Stimulated activated CD8-positive, alpha-beta memory T cell treated with anti-CD3 and anti-CD28 coated beads, Interleukin-4, amount 100 ng/mL, for 1 hour (primary cell): ENCODE data around the gene STK32C.

Source experiments
- DNase-seq, 2 donors: peaks; one replicate each; pipeline ENCODE4 v3.0.0-alpha.2; 2020; ENCODE audit warnings: low read depth in 2 of 2, low spot score in 1 of 2

The STK32C gene

DNA sequence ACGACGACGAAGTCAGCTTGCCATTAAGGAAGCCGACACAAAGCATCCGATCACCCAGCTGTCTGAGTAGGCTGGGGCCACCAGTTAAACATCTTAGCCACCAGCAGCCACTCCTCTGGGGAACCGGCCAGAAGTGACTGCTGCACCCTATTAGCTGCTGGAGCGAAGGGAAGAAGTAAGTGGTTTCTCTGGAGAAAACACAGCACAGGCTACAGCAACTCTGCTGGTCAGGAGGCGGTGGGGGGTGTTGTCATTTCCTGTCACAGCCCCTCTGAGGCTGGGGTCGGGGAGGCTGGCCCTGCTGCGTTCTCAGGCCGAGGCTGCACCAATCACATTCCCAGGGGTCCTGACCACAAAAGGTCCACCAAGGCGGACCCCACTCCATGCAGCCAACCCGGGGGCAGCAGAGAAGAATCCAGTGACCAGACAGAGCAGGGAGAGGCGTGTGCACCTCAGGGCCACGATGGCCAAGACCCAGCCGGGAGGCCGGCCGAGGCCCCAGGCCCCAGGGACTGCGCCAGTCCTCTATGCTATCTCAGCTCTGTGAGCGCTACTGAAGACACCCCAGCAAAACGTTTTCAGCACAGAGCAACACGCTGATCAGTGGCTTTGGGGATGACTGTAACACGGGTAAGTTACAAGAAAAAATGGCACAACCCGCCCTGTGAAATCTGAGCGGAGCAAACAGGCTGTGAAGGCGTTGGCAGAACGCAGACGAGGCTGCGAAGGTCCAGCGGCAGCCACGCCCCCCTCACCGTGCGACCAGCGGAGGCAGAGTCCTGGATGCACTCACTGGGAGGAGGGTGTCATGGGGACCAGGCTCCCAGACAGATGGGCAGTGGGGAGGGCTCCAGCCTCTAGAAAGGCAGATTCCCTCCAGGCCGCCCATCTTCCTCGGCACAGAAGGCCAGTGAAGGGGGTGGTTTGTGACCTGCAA lies 24.8 kb downstream of the STK32C start:
- DNase-seq: no peak

DNA sequence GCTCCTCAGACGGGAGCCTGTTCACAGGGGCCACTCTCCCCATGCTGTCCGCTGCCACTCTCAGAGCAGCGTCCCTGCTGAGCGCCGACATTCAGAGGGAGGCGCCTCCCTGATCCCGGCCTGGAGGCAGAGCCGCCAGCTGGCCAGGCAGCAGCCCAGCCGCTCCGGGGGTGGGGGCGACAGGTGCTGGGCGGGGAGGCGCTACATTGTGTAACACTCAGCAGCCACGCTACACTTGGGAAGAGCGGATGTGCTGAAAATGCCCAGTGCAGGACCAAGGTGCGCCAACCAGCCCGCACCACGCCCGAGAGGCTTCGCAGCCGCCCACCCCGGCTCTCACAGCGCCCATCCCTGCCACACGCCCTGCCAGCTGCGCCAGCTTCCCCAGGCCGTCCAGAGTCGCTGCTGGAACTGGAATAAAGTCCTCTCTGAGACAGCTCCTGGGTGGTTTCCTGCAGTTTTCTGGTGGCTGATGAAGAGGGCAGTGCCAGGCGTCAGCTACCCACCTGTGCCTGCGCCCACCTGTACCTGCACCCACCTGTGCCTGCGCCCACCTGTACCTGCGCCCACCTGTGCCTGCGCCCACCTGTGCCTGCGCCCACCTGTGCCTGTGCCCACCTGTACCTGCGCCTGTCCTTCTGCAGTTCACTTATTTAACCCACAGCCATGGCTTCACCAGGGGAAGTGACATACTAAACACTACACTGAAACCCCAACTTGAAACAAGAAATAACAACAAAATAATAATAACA lies 25.7 kb downstream of the STK32C start:
- no peak for DNase-seq

DNA sequence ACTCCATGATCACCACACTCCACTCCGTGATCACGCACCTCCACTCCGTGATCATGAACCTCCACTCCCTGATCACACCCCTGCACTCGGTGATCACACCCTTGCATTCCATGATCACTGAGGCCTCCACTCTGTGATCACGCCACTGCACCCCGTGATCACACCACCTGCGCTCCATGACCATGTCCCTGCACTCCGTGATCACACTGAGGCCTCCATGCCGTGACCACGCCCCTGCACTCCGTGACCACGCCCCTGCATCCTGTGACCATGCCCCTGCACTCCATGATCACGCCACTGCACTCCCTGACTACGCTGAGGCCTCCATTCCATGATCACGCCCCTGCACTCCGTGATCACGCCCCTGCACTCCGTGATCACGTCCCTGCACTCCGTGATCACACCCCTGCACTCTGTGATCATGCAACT lies 27.1 kb downstream of the STK32C start:
- DNase-seq: no peak

DNA sequence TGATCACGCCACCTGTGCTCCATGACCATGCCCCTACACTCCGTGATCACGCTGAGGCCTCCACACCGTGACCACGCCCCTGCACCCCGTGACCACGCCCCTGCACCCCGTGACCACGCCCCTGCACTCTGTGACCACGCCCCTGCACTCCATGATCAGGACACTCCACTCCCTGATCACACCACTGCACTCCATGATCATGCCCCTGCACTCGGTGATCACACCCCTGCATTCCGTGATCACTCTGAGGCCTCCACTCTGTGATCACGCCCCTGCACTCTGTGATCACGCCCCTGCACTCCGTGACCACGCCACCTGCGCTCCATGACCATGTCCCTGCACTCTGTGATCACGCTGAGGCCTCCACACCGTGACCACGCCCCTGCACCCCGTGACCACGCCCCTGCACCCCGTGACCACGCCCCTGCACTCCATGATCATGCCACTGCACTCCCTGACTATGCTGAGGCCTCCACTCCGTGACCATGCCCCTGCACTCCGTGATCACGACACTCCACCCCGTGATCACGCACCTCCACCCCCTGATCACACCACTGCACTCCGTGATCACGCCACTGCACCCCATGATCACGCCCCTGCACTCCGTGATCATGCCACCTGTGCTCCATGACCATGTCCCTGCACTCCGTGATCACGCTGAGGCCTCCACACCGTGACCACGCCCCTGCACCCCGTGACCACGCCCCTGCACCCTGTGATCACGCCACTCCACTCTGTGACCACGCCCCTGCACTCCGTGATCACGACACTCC lies 27.7 kb downstream of the STK32C start:
- no peak for DNase-seq

DNA sequence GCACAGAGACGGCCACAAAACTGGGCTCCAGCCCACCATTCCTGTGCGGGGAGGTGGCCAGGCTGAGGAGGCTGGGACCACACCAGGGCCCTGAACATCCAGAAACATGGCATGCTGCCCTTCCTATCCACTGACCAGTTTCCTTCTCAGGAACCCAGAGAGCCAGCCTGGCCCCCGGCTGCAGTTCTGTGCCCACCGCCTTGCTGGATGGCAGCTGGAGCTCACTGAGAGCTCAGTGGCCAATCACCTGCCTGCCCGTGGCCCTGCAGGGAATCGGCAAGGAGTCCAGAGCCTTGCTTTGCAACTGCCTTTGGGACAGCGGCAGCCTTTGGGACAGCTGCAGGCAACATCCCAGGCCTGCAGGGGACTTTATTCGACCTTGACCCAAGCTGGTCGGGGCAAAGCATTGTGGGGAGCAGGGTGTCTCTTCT lies 30.4 kb downstream of the STK32C start:
- no peak for DNase-seq

DNA sequence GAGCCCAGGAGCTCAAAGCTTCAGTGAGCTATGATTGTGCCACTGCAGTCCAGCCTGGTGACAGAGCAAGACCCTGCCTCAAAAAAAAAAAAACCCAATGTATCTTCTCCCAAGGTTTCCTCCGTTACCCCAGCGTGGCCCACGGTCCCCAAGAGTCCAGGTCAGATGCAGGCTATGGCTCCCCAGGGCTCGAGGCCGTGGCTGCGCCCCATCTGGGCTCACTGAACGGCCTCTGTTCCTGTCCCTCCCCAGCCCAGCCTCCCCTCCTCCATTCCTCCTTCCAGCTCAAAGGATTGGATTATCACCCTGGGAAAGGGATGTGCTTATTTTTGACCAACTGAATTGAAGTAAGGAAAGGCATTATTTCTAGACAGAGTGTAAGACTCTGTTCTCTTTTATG lies 31.0 kb downstream of the STK32C start:
- no peak for DNase-seq

DNA sequence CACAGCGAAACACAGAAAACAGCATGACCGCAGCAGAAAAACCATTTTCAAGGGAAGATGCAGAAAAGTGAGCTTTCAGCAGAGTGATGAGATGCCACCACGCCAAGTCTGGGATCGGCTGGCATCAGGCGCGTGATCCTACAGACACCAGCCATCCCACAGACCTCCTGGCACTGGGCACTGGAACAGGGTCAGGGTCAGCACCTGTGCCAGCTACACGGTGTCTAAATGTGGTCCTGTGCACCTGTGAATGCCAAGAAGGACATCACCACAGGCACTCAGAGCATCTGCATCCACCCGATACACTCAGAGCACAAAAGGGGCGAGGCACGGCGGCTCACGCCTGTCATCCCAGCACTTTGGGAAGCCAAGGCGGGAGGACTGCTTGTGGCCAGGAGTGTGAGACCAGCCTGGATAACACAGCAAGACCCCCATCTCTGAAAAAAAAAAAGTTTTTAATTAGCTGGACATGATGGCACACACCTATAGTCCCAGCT lies 31.5 kb downstream of the STK32C start:
- no peak for DNase-seq

DNA sequence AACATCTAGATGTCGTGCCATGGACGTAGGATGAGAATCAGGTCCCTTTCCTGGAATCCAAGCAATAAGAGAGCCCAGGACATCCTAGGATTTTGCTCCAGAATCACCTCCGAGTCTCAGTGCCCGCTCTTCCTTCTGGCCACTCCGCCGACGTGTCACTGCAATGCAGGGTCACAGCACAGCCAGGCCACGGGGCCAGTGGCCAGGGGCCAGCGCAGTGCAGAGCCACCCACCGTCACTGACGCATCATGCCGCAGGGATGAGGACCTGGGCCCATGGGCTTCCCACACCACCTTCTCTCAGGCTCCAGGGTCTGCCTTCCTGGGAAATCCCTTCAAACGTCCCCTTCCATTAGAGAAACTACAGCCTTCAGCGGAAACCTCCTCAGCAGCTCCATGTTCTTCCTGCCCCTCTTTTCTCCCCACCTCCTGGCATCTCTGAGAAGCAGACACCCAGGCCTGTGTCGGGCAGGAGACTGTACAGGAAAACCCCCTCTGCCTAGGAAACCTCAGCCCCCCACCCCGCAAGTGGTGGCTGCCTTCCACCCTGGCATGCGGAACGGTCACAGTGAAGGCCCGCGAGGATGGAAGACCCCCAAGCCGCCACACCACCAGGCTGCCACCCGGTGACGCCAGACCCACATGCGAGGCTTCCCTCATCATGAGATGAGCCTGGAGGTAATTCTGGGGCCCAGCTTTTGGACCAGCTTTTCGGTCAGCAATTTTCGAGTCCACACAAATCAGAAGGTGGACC lies 32.1 kb downstream of the STK32C start:
- DNase-seq: no peak

DNA sequence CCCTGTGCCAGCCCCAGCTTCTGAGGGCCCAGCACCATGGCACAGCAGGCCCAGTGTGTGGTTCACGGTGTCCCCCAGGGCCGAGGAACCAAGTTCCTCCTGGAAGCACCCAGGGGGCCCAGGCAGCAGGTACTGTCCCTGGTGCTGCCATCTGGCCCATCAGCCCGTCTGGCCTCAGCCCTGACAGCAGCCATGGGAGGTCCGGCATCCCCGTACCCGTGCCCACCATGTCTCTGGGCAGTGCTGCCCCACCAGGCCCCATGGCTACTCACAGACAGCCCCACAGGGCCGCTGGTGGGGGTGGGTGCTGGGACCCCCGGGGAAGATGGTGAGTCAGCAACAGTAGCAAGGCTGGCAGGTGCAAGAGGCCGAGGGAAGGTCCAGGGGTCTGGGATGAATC lies 32.8 kb downstream of the STK32C start:
- DNase-seq: no peak

DNA sequence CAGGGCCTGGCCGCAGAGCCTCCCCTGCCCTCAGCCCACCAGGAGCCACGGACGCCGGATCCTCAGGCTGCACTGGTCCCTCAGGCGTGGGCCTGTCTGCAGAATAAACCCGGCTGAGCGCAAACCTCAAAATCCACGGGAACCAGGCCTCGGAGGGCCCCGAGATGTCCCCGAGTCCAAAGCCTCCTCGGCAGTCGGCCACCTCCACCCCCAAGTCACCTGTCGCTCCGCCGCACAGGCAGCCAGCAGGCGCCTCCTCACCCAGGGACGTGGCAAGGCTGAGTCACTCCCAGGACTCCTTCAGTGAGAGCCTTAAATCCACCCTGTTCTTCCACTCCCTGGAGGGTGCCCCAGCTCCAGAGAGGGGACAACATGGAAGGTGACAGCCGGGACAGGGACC lies 33.2 kb downstream of the STK32C start:
- no peak for DNase-seq

DNA sequence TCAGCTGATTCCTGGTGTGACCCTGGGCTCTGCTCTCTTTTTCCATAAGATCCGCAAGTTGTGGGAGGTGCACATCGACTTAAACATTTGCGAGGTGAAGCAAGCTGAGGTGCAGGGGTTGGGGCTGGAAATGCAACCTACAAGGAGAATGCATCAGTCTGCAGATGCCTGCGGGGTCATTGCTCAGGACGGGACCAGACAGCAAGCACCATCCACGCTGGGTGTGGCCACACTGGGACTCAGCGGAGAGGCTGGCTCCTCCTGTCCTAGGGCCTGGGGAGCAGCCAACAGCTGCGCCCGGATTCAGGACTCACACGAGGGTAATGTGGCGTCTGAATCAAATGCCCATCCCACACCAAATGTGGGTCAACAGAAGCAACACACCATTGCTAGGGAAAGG lies 33.8 kb downstream of the STK32C start:
- DNase-seq: no peak

DNA sequence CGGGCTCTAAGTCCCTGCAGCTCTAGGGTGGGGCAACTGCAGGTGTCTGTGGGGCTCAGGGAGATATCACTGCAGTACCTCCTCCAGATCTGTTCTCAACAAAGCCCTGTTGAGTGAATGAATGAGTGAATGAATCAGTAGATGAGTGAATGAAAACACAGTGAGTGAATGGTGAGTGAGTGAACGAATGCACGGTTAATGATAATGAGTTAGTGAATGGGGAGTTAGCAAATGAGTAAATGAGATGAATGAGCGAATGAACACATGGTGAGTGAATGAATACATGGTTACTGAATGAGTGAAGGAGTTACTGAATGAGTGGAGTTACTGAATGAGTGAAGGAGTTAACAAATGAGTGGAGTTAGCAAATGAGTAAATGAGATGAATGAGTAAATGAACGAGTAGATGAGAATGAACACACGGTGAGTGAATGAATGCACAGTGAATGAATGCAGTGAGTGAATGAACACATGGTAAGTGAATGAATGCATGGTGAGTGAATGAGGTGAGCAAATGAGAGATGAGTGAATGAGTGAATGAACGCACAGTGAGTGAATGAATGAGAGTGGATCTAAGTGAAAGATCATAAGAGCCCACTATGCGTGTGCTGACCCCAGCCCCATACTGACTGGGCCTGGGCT lies 34.3 kb downstream of the STK32C start:
- DNase-seq: no peak

DNA sequence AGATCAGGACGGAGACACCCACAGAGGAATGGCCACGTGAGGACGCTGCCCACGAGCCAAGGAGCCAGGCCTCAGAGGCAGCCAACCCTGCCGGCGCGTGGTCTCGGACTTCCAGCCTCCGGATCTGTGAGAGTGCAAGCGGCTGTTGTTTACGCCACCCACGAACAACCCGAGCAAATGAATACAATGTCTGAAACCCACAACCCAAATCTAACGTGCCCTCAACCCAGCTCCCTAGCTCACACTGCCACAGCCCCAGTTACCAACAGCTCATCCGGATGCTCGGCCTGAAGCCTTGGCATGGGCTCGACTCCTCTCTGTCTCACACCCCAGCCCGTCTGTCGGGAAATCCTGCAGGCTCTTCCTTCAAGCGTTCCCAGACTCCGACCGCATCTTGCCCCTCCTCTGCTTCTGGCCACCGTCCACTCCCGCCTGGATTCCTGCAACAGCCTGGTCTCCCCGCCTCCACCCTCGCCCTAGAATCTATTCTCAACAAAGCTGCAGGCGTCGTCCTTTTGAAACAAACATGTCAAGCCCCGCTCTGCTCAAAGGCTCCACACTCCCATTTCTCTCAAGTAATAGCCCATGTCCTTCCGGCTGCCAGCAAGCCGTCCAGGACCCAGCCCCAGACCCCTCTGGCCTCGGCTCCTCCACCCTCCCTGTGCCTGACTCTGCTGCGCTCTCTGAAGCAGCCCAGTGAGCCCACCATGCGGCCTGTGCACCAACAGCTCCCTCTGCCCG lies 35.3 kb downstream of the STK32C start:
- DNase-seq: no peak

DNA sequence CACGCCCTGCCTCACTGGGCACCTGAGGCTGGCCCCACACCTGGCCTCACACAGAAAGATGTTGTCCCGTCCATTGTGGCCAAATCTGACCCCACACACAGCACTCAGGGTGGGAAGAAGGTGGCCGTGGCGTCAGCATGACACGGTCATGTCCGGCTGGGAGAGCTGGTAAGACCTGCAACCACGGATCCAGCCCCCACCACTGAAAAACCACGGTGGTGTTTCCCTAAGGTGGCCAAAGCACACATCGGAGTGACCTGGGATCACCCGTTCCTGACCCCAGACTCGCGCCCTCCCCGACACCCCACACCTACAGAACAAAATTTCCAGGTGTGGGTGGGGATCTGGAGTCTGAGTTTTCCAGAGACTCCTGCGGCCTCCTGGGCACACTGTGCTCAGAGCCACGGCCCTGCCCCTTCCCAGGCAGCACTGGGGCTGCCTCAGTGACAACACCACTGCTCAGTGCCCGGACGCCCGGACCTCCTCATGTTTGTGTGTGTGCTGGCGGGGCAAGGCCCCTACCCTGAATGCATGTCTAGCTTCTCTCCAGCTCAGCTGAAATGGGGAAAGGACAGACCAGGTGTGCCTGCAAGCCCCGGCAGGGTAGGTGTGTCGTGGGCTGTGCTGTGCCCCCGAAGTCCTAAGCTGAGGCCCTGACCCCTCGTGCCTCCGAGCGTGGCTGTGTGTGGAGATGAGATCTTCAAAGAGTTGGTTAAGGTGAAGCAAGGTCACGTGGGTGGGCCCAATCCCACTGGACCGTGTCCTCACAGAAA lies 36.1 kb downstream of the STK32C start:
- DNase-seq: no peak

DNA sequence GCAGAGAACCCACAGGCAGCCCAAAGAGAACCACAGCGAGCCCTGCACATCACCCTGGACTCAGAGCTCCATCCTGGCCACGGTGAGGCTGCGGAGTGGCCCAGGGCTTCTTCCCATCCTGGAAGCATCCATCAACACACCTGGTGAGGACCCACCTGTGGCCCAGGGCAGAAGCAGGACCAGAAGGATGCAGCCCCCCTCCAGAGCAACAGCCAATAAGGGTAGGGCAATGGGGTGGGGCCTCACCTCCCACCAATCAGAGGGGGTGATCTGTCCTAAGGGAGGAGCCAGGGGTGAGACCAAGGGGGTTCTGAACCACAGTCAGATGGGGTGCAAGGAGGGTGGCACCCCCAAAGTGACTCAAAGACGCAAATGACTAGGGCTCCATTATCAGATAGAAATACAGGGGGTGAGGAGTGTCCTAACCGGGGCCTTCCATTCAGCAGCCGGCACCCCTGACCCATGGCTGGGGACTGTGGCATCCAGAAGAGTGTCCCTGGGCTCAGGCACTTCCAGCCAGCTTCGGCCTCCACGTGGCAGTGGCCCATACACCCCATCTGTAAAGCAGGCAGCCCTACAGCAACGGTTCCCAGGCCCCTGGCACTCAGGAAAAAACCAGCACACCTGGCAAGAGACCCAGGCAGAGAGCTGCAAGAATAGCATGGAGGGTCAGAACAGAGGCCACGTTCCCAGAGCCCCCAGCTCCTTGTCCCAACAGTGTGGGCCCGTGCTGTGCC lies 36.9 kb downstream of the STK32C start:
- DNase-seq: no peak

DNA sequence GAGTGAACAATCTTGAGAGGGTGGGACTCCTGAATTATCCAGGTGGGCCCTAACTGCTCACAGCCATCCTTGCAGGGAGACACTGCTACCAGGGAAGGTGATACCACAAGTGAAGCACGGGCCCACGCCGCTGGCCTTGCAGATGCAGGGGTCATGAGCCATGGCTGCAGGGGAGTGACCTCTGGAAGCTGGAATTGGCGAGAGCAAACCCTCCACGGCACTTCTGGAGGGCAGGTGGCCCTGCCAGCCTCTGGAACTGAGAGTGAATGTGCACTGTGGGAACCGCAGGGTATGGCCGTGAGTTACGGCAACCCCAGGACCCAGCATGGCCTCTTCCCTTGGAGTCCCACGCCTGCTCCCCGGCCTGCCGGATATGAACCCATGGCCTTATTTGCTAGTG lies 37.5 kb downstream of the STK32C start:
- no peak for DNase-seq

DNA sequence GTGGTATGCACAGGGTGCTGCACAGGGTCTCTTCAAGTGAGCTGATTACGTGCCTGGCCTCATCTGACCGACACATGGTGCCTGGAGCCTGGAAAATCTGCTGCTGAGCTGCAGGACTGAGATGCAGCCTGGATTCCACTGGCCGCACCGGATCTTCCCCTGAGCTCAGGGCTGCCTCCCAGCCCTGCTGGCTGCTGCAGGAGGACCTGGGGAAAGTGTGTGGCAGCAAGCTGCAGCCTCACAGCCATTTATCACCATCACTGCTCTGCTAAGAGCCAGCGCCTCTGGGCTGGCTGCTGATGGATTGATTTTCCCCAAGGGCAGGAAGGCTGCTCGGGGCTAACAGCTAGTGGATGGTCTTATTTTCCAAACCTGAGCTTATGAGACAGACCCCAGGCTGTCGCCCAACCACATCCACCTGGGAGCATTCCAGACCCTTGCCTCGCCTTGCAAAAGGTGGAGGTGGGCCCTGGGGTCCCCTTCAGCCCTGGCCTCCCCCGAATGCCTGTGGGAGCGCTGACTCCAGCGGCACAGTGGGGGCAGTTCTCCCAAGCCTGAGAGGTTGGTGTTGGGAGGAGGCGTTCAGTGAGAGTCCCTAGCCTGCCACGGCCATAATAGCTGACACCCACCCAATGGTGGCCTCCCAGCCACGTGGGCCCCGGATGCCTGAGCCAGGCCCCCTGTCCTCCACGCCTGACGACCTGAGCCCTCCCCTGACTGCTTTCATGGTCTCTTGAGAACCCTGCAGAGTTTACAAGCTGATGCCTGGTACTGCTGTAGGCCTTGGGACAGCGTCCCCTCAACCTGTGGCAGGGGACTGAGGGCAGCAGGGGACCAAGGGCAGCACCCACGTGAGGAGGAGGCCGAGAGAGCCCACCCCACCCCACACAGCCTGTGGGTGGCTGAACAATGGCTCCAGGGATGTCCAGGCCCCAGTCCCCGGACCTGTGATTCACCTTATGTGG lies 38.2 kb downstream of the STK32C start:
- DNase-seq: no peak
